Liver (tissue), 9 donors: ENCODE data around the gene TNIP1. TPM values are rescaled to one million over a fixed set of nuclear protein-coding genes. Genes with fewer than 3 reads are reported as not detected.

ENCODE experiments used
- DNase-seq: peaks from one replicate; pipeline ENCODE4 v3.0.0-alpha.2; 2017; ENCODE audit warnings: low spot score
- H3K27ac ChIP-seq, 2 donors: one replicate each; pipeline ENCODE4 v1.7.0; 2013; ENCODE audit warnings: inconsistent platforms in 2 of 2, low read length in 2 of 2, control low read depth in 1 of 2, low read depth in 1 of 2, mild to moderate bottlenecking in 1 of 2
- H3K27me3 ChIP-seq, 4 donors: one replicate each; pipeline versions ENCODE4 v1.6.1 to v1.7.0; 2013; ENCODE audit warnings: low read length in 3 of 4, inconsistent platforms in 1 of 4, mild to moderate bottlenecking in 1 of 4, moderate library complexity in 1 of 4; ENCODE audit not compliant: control insufficient read depth in 4 of 4, insufficient read depth in 4 of 4
- H3K36me3 ChIP-seq, 4 donors: one replicate each; pipeline versions ENCODE4 v1.6.1 to v1.7.0; 2013; ENCODE audit warnings: low read length in 3 of 4, mild to moderate bottlenecking in 3 of 4, low read depth in 1 of 4, moderate library complexity in 1 of 4; ENCODE audit not compliant: control insufficient read depth in 4 of 4, insufficient read depth in 3 of 4
- H3K4me1 ChIP-seq, 4 donors: one replicate each; pipeline versions ENCODE4 v1.6.1 to v1.7.0; 2013; ENCODE audit warnings: low read length in 3 of 4, mild to moderate bottlenecking in 3 of 4, moderate library complexity in 1 of 4; ENCODE audit not compliant: control insufficient read depth in 4 of 4, insufficient read depth in 4 of 4
- H3K4me3 ChIP-seq, 3 donors: one replicate each; pipeline versions ENCODE4 v1.6.1 to v1.7.0; 2013; ENCODE audit warnings: low read length in 3 of 3, control low read depth in 1 of 3, low read depth in 1 of 3, mild to moderate bottlenecking in 1 of 3
- H3K9ac ChIP-seq, 2 donors: one replicate each; pipeline ENCODE4 v1.7.0; 2013; ENCODE audit warnings: low read length in 2 of 2, mild to moderate bottlenecking in 2 of 2, moderate library complexity in 2 of 2, control low read depth in 1 of 2, low read depth in 1 of 2
- H3K9me3 ChIP-seq, 4 donors: one replicate each; pipeline versions ENCODE4 v1.6.1 to v1.7.0; 2013; ENCODE audit warnings: low read length in 3 of 4; ENCODE audit not compliant: control insufficient read depth in 4 of 4
- ATF3 ChIP-seq: IDR thresholded peaks from 2 replicates; pipeline ENCODE4 v1.6.1; 2016; ENCODE audit warnings: antibody characterized with exemption
- CTCF ChIP-seq: fragments of 150-350 bp; IDR thresholded peaks from 2 replicates; pipeline ENCODE4 v1.5.1; 2017; ENCODE audit warnings: improper control_type of control experiment, low read depth, low read length; ENCODE audit not compliant: missing input control
- EGR1 ChIP-seq, 2 donors: IDR thresholded peaks; 2 replicates each; pipeline ENCODE4 v1.6.1; 2016 to 2018; ENCODE audit warnings: antibody characterized with exemption in 2 of 2, low read depth in 2 of 2
- FOXA1 ChIP-seq: IDR thresholded peaks from 2 replicates; pipeline ENCODE4 v1.6.1; 2016; ENCODE audit warnings: antibody characterized with exemption
- FOXA2 ChIP-seq: IDR thresholded peaks from 2 replicates; pipeline ENCODE4 v1.6.1; 2016; ENCODE audit warnings: antibody characterized with exemption
- GABPA ChIP-seq, 2 donors: IDR thresholded peaks in 1 of 2; conservative IDR thresholded peaks in 1 of 2; 2 replicates each; pipeline ENCODE4 v1.6.1; 2016; ENCODE audit warnings: antibody characterized with exemption in 2 of 2, mild to moderate bottlenecking in 1 of 2, moderate library complexity in 1 of 2
- HNF4A ChIP-seq, 2 donors: conservative IDR thresholded peaks; 2 replicates each; pipeline ENCODE4 v1.6.1; 2016; ENCODE audit warnings: antibody characterized with exemption in 2 of 2, mild to moderate bottlenecking in 2 of 2
- HNF4G ChIP-seq: IDR thresholded peaks from 2 replicates; pipeline ENCODE4 v1.6.1; 2016; ENCODE audit warnings: antibody characterized with exemption
- JUND ChIP-seq, 2 donors: IDR thresholded peaks; 2 replicates each; pipeline ENCODE4 v1.6.1; 2016; ENCODE audit warnings: antibody characterized with exemption in 2 of 2
- MAX ChIP-seq: IDR thresholded peaks from 2 replicates; pipeline ENCODE4 v1.6.1; 2016; ENCODE audit warnings: antibody characterized with exemption
- NR2F2 ChIP-seq: IDR thresholded peaks from 2 replicates; pipeline ENCODE4 v1.6.1; 2016; ENCODE audit warnings: antibody characterized with exemption
- RAD21 ChIP-seq, 2 donors: IDR thresholded peaks; 2 replicates each; pipeline ENCODE4 v1.6.1; 2016; ENCODE audit warnings: antibody characterized with exemption in 2 of 2, mild to moderate bottlenecking in 2 of 2
- REST ChIP-seq: IDR thresholded peaks from 2 replicates; pipeline ENCODE4 v1.6.1; 2016; ENCODE audit warnings: antibody characterized with exemption, mild to moderate bottlenecking
- RXRA ChIP-seq, 2 donors: IDR thresholded peaks; 2 replicates each; pipeline ENCODE4 v1.6.1; 2017 to 2018; ENCODE audit warnings: antibody characterized with exemption in 2 of 2, mild to moderate bottlenecking in 1 of 2
- SP1 ChIP-seq: IDR thresholded peaks from 2 replicates; pipeline ENCODE4 v1.6.1; 2018; ENCODE audit warnings: antibody characterized with exemption, mild to moderate bottlenecking
- TAF1 ChIP-seq: conservative IDR thresholded peaks from 2 replicates; pipeline ENCODE4 v1.6.1; 2016; ENCODE audit warnings: antibody characterized with exemption, mild to moderate bottlenecking
- YY1 ChIP-seq: IDR thresholded peaks from 2 replicates; pipeline ENCODE4 v1.6.1; 2016; ENCODE audit warnings: antibody characterized with exemption, mild to moderate bottlenecking
- WGBS: extraction: QIAGEN DNeasy Blood & Tissue Kit; methylation state at CpG from one replicate; pipeline ENCODE4 v1.1.7; 2013; 5-methylcytosine and 5-hydroxymethylcytosine counted together
- polyA plus RNA-seq, 2 donors: library from polyadenylated mRNA; stranded (reverse) in 1 of 2; unstranded in 1 of 2; fragments of 200-250 nt in 1 of 2; fragments of >200 nt in 1 of 2; fragmentation: Nextera tagmentation in 1 of 2; extraction: Ambion mirVana in 1 of 2; gene quantifications; one replicate each; pipeline versions ENCODE4 v1.2.1 to v1.2.3, GENCODE V29; 2013 to 2015
- total RNA-seq, 2 donors: library from RNA; depleted of rRNA; stranded (reverse); fragments of >200 nt; gene quantifications; one replicate each; pipeline ENCODE4 v1.2.3, GENCODE V29; 2014
- donor health status: healthy.
- donor health status: healthy.
- donor health status: healthy.
- donor health status: healthy.
- donor health status: healthy.

Gene TNIP1
- total and polyA plus RNA-seq, 4 donors = 33.2 to 101 (median 48.0) TPM

GRCh38 chr5:151063142-151063989 is 17.5 kb downstream of the TNIP1 start:
- Histone ChIP-seq H3K36me3 (peaks cover 0 to 26% (median 19%) of the 10 kb centered on the region in 4 donors), H3K9ac (no peak overlapping the region), H3K9me3 (no peaks in the 10 kb centered on the region), H3K27me3 (no peaks in the 10 kb centered on the region), H3K27ac (peak overlapping the region; percentile 19 to 72), H3K4me3 (no peak overlapping the region), H3K4me1 (peaks cover 13 to 55% (median 37%) of the 10 kb centered on the region in 4 donors)
- TF ChIP-seq CTCF (no peak), YY1 (no peak), NR2F2 (peak; percentile 56), EGR1 (IDR thresholded peaks at IDR 0.05; ENCODE audit: low read depth in 2 of 2) (no peak)
- WGBS = 81% methylated on average over 17 of the region's 17 CpGs
- DNase-seq = no peak

GRCh38 chr5:151062405-151063141 is 18.3 kb downstream of the TNIP1 start:
- Histone ChIP-seq H3K36me3 (peaks cover 0 to 25% (median 23%) of the 10 kb centered on the region in 4 donors), H3K4me3 (no peak overlapping the region), H3K4me1 (peaks cover 10 to 53% (median 34%) of the 10 kb centered on the region in 4 donors), H3K9ac (no peak overlapping the region), H3K27ac (peak overlapping the region in 1 of 2 donors; percentile 72), H3K9me3 (no peaks in the 10 kb centered on the region), H3K27me3 (no peaks in the 10 kb centered on the region)
- TF ChIP-seq HNF4G = no peak
- no peak for TF ChIP-seq TAF1
- no peak for TF ChIP-seq JUND (IDR thresholded peaks at IDR 0.05)
- no peak for TF ChIP-seq HNF4A (conservative IDR thresholded peaks at IDR 0.05)
- TF ChIP-seq FOXA1 = no peak
- no peak for TF ChIP-seq RXRA (IDR thresholded peaks at IDR 0.05)
- TF ChIP-seq ATF3 = no peak
- TF ChIP-seq MAX = no peak
- TF ChIP-seq NR2F2 = no peak
- no peak for TF ChIP-seq YY1
- TF ChIP-seq FOXA2 = no peak
- no peak for DNase-seq
- 94% methylated on average over 5 of the region's 5 CpGs for WGBS

- no peak overlapping the region for H3K4me3 ChIP-seq
- peaks cover 0 to 28% (median 21%) of the 10 kb centered on the region in 4 donors for H3K36me3 ChIP-seq
- H3K9ac ChIP-seq = no peak overlapping the region
- H3K9me3 ChIP-seq = no peaks in the 10 kb centered on the region
- H3K27me3 ChIP-seq = no peaks in the 10 kb centered on the region
- WGBS = 83% methylated on average over 6 of the region's 6 CpGs
- H3K4me1 ChIP-seq = peaks cover 10 to 54% (median 34%) of the 10 kb centered on the region in 4 donors
- H3K27ac ChIP-seq = peak overlapping the region; percentile 81 to 94
- DNase-seq = no peak
- TF ChIP-seq YY1 = no peak
- no peak for TF ChIP-seq GABPA (IDR thresholded peaks at IDR 0.05 in 1 of 2, conservative IDR thresholded peaks at IDR 0.05 in 1 of 2)
- TF ChIP-seq EGR1 (IDR thresholded peaks at IDR 0.05; ENCODE audit: low read depth in 2 of 2) = no peak
- TF ChIP-seq RAD21 (IDR thresholded peaks at IDR 0.05) = no peak
- no peak for TF ChIP-seq RXRA (IDR thresholded peaks at IDR 0.05)
- no peak for TF ChIP-seq MAX
- TF ChIP-seq REST = no peak
- no peak for TF ChIP-seq FOXA1
- TF ChIP-seq SP1 = no peak
- no peak for TF ChIP-seq JUND (IDR thresholded peaks at IDR 0.05)
- no peak for TF ChIP-seq TAF1
- TF ChIP-seq NR2F2 = no peak
- TF ChIP-seq HNF4A (conservative IDR thresholded peaks at IDR 0.05) = no peak
These were observed 20.1 kb downstream of the TNIP1 start for GRCh38 chr5:151060742-151061141.
